Erythroblast (primary cell): ENCODE data around the gene FAHD2B.
"Not testable (repeated sequence)": the region's sequence is repeated elsewhere in the genome, so short reads cannot be mapped to it uniquely, and the experiment has no call there.

ENCODE experiments used
- DNase-seq, 2 experiments: peaks; one replicate each; lab custom pipeline; 2025; lab: John Stamatoyannopoulos, UW
- GATA1 ChIP-seq: IDR thresholded peaks from 2 replicates; pipeline ENCODE4 v1.6.1; 2011; ENCODE audit warnings: low read depth, mild to moderate bottlenecking, control low read depth, low read length, moderate library complexity
- POLR2A ChIP-seq: IDR thresholded peaks from 2 replicates; pipeline ENCODE4 v1.6.1; 2011; ENCODE audit warnings: mild to moderate bottlenecking, low read length

FAHD2B gene

DNA sequence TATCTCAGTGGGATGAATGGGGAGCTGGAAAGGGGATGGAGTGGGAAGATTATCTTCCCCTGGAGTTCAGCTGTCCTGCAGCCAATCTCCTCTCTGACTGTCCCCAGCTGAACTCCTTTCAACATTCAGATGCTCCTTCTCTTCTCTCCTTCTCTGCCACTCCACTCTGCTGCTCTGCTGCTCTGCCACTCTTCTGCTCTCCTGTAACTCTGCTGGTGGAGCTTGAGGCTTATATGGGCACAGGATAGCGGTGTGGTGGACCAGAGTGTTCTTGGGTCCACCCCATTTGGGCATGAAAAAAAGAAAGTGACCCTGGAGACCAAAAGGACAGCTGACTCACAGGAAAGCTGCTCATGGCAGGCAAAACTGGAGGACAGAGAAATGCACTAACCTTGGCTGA is 26.6 kb downstream of the FAHD2B start:
- no peak for DNase-seq

GRCh38 chr2:97067279-97068004 is 27.2 kb downstream of the FAHD2B start:
- TF ChIP-seq GATA1 = no peak
- no peak for TF ChIP-seq POLR2A
- DNase-seq = no peak

More for the DNA sequence above, 26.6 kb downstream of the FAHD2B start:
- TF ChIP-seq GATA1 (no peak), POLR2A (no peak)

DNA sequence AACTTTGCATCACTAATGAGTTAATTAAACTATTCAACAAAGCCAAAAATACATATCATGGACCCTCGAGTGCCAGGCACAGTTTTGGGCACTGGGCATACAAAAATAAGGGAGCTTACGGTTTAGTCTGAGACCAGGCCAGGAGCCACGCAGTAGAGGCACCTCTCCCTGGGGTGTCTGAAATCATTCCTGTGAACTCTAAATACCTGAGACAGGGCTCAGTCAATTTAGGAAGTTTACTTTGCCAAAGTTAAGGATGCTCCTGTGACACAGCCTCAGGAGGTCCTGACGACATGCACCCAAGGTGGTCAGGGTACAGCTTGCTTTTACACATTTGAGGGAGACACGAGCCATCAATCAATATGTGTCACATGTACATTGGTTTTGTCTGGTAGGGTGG is 28.7 kb downstream of the FAHD2B start:
- not testable (repeated sequence) for DNase-seq

GRCh38 chr2:97062020-97062419 is 32.7 kb downstream of the FAHD2B start:
- DNase-seq = not testable (repeated sequence)

DNA sequence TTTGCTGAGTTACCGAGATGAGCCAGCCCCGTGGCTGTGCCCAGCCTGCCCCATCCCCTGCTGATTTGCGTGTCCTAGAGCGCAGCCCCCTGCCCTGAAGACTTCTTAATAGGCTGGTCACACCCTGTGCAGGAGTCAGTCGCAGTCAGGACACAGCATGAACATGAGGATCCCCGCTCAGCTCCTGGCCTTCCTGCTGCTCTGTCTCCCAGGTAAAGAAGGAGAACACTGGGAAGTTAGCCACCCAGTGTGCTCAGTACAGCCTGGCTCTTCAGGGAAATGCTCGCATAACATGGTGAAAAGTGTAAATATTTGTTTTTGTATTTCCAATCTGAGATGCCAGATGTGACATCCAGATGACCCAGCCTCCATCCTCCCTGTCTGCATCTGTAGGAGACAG is 34.9 kb downstream of the FAHD2B start:
- DNase-seq = not testable (repeated sequence)

- DNase-seq = not testable (repeated sequence)
Observed at GRCh38 chr2:97056150-97056549, 38.5 kb downstream of the FAHD2B start.

- not testable (repeated sequence) for DNase-seq
Observed at GRCh38 chr2:97050032-97050431, 44.6 kb downstream of the FAHD2B start.

DNA sequence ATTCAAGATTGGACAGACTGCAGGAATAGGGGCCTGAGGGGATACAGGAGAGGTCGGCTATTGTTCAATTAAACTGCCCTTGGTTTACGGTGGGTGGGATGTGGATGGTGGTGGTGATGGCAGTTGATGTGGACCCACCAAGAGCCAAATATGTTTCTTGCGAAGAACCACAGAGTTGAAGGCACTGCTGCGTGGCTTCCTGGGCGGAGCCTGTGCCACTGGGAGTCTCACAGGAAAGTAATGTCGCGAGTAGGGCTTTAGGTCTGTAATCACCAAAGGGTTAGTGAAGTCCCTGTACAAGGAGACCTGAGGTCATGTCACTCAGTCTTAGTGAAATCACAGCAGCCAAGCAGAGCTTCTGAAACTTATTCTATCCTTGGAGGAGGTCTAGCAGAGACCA is 46.2 kb downstream of the FAHD2B start:
- DNase-seq = not testable (repeated sequence)

GRCh38 chr2:97046676-97047075 is 48.0 kb downstream of the FAHD2B start:
- not testable (repeated sequence) for DNase-seq

- not testable (repeated sequence) for DNase-seq
Observed at GRCh38 chr2:97045895-97046499, 48.7 kb downstream of the FAHD2B start.
